Ishikawa (cell line): ENCODE data around the gene HNRNPC.

Source experiments
- CEBPB ChIP-seq: IDR thresholded peaks from 2 replicates; pipeline ENCODE4 v1.6.1; 2012
- TCF12 ChIP-seq: IDR thresholded peaks from 2 replicates; pipeline ENCODE4 v1.6.1; 2012; ENCODE audit warnings: low read depth

DNA sequence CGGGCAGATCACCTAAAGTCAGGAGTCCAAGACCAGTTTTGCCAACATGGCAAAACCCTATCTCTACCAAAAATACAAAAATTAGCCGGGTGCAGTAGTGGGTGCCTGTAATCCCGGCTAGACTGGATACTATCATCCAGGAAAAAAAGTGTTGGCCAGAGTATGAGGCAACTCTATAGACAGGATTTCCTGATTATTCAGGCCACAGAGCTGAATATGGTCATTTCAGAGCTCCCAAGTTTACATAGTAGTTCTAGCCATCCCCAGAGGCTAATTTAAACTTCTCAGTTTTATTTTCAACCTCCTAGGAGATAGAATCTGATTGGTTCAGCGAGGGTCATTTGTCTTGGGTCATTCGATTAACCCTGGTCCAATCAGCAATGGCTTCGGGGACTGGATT is 17.9 kb upstream of the HNRNPC start:
- TF ChIP-seq TCF12 (no peak), CEBPB (no peak)
